ENCODE results near the gene DEPDC1.

The DEPDC1 gene

GRCh38 chr1:68431076-68431475 is 65.8 kb downstream of the DEPDC1 start:
- TF ChIP-seq POLR2AphosphoS5 (IDR thresholded peaks at IDR 0.05; ENCODE audit: low read depth, low read length), result no peak
- no peak for TF ChIP-seq TAF1 (IDR thresholded peaks at IDR 0.05; ENCODE audit: borderline replicate concordance, insufficient read depth, low read length)
- TF ChIP-seq SIN3A (IDR thresholded peaks at IDR 0.05; ENCODE audit: borderline replicate concordance, insufficient read depth, low read length), result no peak
- no peak for TF ChIP-seq FOXP2 (optimal IDR thresholded peaks at IDR 0.05; ENCODE audit: borderline replicate concordance, extremely low read depth, extremely low read length, insufficient read depth)
- TF ChIP-seq REST (IDR thresholded peaks at IDR 0.05; ENCODE audit: insufficient read depth in 1 of 2, low read depth in 2 of 2, low read length in 2 of 2), result no peak

GRCh38 chr1:68429233-68429808 is 67.6 kb downstream of the DEPDC1 start:
- TF ChIP-seq REST (IDR thresholded peaks at IDR 0.05; ENCODE audit: insufficient read depth in 1 of 2, low read depth in 2 of 2, low read length in 2 of 2) (no peak), POLR2AphosphoS5 (IDR thresholded peaks at IDR 0.05; ENCODE audit: low read depth, low read length) (no peak), TAF1 (IDR thresholded peaks at IDR 0.05; ENCODE audit: borderline replicate concordance, insufficient read depth, low read length) (no peak), FOXP2 (optimal IDR thresholded peaks at IDR 0.05; ENCODE audit: borderline replicate concordance, extremely low read depth, extremely low read length, insufficient read depth) (no peak), SIN3A (IDR thresholded peaks at IDR 0.05; ENCODE audit: borderline replicate concordance, insufficient read depth, low read length) (no peak)

- TF ChIP-seq REST (IDR thresholded peaks at IDR 0.05; ENCODE audit: insufficient read depth in 1 of 2, low read depth in 2 of 2, low read length in 2 of 2) (no peak), SIN3A (IDR thresholded peaks at IDR 0.05; ENCODE audit: borderline replicate concordance, insufficient read depth, low read length) (no peak), FOXP2 (optimal IDR thresholded peaks at IDR 0.05; ENCODE audit: borderline replicate concordance, extremely low read depth, extremely low read length, insufficient read depth) (no peak), POLR2AphosphoS5 (IDR thresholded peaks at IDR 0.05; ENCODE audit: low read depth, low read length) (no peak), TAF1 (IDR thresholded peaks at IDR 0.05; ENCODE audit: borderline replicate concordance, insufficient read depth, low read length) (no peak)
Observed at GRCh38 chr1:68426594-68426993, 70.3 kb downstream of the DEPDC1 start.

Measured in PFSK-1 (cell line).